Upper lobe of right lung (tissue), 1 donor: Measurements from ENCODE around the gene SYT12. TPM values are rescaled to one million over a fixed set of nuclear protein-coding genes. Genes with fewer than 3 reads are reported as not detected.

Experiments used
- ATAC-seq: fragments of 200-7000 bp; cut with Tn5 transposase; one replicate; pipeline ENCODE4 v1.9.1; 2020; ENCODE audit warnings: mild to moderate bottlenecking, moderate library complexity
- DNase-seq: peaks from one replicate; pipeline ENCODE4 v3.0.0-alpha.2; 2020
- H3K27ac ChIP-seq: fragments of 200-600 bp; one replicate; pipeline ENCODE4 v1.8.0; 2022
- H3K27me3 ChIP-seq: fragments of 200-600 bp; one replicate; pipeline ENCODE4 v1.8.0; 2022; ENCODE audit warnings: mild to moderate bottlenecking
- H3K36me3 ChIP-seq: fragments of 200-600 bp; one replicate; pipeline ENCODE4 v1.8.0; 2022
- H3K4me1 ChIP-seq: fragments of 200-600 bp; one replicate; pipeline ENCODE4 v1.8.0; 2022
- H3K4me3 ChIP-seq: fragments of 200-600 bp; one replicate; pipeline ENCODE4 v1.8.0; 2022; ENCODE audit warnings: mild to moderate bottlenecking
- H3K9me3 ChIP-seq: fragments of 200-600 bp; one replicate; pipeline ENCODE4 v1.8.0; 2022
- intact Hi-C: fragments of 100-400 bp; cut with DNase I; formaldehyde crosslinking; loops from one replicate; pipeline ENCODE4 v1.11.0; 2022
- microRNA-seq: library from miRNA; unstranded; fragments of <30 nt; microRNA quantifications from one replicate; pipeline ENCODE4 v1.2.0, GENCODE V29; 2020; ENCODE audit warnings: borderline microRNAs expressed
- total RNA-seq: library from RNA; stranded (reverse); fragmentation: NEBNext Ultra II Directional; extraction: Animal tissue kit (Norgen Biotek cat#: 25700); gene quantifications from one replicate; pipeline ENCODE4 v1.2.1, GENCODE V29; 2021
- TF ChIP-seq, protein P1 (sequence below): fragments of 200-600 bp; IDR thresholded peaks from one replicate; pipeline ENCODE4 v1.8.0; 2022; ENCODE audit warnings: antibody characterized with exemption
- donor health status: DM: no; HTN: yes; CAD: no; lungs with severe emphysema.

The SYT12 gene
- total RNA-seq, 1 donor from 2014 or later: not detected

DNA sequence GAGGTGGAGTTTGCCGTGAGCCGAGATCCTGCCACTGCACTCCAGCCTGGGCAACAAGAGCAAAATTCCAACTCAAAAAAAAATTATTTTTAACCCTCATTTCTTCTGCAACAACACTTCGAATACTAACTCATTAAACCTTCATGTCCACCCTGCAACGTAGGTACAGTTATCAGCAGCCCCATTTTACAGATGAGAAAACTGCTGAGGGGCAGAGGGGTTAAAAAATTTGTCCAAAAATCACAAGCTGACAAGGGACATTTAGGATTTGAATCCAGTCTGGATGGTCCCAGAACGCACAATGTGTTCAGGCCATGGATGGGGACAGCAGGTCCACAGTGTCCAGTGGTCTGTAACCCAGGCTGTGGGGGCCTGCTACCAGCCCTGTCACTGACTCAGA lies 62.7 kb downstream of the SYT12 start:
- H3K27me3 ChIP-seq: no peaks in the 10 kb centered on the region
- no peaks in the 10 kb centered on the region for H3K9me3 ChIP-seq
- TF ChIP-seq, protein P1, sequence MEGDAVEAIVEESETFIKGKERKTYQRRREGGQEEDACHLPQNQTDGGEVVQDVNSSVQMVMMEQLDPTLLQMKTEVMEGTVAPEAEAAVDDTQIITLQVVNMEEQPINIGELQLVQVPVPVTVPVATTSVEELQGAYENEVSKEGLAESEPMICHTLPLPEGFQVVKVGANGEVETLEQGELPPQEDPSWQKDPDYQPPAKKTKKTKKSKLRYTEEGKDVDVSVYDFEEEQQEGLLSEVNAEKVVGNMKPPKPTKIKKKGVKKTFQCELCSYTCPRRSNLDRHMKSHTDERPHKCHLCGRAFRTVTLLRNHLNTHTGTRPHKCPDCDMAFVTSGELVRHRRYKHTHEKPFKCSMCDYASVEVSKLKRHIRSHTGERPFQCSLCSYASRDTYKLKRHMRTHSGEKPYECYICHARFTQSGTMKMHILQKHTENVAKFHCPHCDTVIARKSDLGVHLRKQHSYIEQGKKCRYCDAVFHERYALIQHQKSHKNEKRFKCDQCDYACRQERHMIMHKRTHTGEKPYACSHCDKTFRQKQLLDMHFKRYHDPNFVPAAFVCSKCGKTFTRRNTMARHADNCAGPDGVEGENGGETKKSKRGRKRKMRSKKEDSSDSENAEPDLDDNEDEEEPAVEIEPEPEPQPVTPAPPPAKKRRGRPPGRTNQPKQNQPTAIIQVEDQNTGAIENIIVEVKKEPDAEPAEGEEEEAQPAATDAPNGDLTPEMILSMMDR: no peak
- ATAC-seq: no peak
- no peak for DNase-seq
- no peak overlapping the region for H3K27ac ChIP-seq
- intact Hi-C loops: no loop called here
- H3K36me3 ChIP-seq: no peaks in the 10 kb centered on the region
- peaks cover 8% of the 10 kb centered on the region for H3K4me1 ChIP-seq
- H3K4me3 ChIP-seq: no peak overlapping the region

DNA sequence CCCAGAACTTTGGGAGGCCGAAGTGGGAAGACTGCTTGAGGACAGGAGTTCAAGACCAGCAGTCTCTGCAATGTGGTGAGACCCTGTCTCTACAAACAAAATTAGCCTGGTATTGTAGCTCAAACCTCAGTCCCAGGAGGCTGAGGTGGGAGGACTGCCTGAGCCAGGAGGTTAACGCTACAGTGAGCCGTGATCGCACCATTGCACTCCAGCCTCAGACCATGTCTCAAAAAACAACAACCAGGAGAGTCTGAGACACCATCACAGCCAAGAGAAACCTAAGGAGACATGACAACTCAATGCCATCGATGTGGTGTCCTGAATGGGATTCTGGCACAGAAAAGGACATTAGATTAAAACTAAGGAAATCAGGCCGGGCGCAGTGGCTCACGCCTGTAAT lies 67.8 kb downstream of the SYT12 start:
- TF ChIP-seq, protein P1: no peak
- ATAC-seq: no peak
- Histone ChIP-seq H3K4me1 (no peaks in the 10 kb centered on the region), H3K27ac (no peak overlapping the region), H3K9me3 (no peaks in the 10 kb centered on the region), H3K36me3 (no peaks in the 10 kb centered on the region), H3K4me3 (no peak overlapping the region), H3K27me3 (no peaks in the 10 kb centered on the region)
- intact Hi-C loops: no loop called here
- DNase-seq: no peak

DNA sequence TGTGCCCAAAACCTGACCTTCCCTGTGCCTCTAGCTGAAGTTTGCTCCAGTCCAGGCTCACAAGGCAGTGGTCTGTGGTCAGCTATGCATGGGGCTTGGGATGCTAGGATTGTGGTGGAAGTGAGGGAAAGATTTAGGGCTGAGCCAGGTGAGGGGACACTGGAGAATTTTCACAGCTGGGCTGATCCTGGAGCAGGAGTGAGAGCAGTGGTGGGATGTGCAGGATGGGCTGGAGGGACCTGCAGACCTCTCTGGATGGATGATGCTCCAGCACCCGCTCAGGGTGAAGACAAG lies 72.2 kb downstream of the SYT12 start:
- TF ChIP-seq, protein P1: no peak
- Histone ChIP-seq H3K27ac (no peak overlapping the region), H3K36me3 (no peaks in the 10 kb centered on the region), H3K4me3 (no peak overlapping the region), H3K27me3 (no peaks in the 10 kb centered on the region), H3K4me1 (no peaks in the 10 kb centered on the region), H3K9me3 (no peaks in the 10 kb centered on the region)
- ATAC-seq (peak; percentile 14), DNase-seq (no peak)
- intact Hi-C loops: no loop called here

DNA sequence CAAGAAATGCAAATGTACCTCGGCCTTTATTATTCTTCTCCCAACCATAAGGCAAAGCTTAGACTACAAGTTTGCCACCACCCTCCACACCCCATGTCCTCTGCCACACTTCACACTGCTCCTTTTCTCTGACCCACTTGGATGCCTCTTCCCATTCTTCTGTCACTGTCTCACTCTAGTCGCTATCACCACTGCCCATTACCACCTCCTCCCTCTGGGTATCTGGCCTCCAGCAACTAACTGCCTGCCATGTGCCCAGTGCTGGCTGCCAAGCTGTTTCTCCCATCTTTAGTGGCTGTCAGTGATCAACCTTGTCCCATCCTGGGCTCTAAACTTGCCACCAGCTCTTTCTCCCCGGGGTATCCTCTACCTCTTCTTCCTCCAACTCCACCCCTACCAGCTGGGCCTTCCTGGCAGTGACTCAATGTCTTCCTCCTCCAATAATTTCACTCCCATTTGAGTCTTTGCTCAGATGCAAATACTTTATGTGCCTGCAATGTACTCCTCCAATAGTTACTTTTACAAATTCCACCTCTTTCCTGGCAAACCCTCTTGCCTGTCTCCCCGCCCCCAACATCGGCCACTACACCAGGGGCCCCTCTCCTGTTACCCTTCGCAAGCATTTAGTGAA lies 76.0 kb downstream of the SYT12 start:
- Histone ChIP-seq H3K27me3 (no peaks in the 10 kb centered on the region), H3K36me3 (no peaks in the 10 kb centered on the region), H3K4me3 (no peak overlapping the region), H3K27ac (no peak overlapping the region), H3K9me3 (no peaks in the 10 kb centered on the region), H3K4me1 (no peaks in the 10 kb centered on the region)
- ATAC-seq: no peak
- intact Hi-C loops: no loop called here
- TF ChIP-seq, protein P1: no peak
- DNase-seq: no peak

DNA sequence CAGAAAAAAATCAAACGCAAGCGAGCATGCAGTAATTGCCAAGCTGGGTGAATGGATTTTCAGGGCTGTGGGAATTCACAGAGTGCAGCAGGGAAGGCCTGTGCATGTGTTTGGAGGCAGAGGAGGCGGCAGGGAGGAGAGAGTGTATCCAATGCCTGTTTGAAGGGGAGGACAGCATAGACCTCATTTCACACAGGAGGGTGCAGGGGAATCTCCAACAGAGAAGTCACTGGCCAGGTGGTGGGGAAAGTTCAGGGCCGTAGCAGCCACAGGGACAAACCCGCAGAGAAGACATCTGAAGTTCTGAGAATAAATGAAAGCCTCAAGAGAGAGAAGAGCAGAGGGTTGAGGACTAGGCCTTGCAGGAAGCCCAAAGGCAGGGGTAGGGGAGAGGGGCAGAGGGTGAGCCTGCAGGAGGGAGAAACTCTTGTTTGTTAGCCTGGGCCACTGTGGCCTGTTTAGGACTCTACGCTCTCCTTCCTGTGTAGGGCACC lies 76.9 kb downstream of the SYT12 start:
- intact Hi-C loops: no loop called here
- DNase-seq: no peak
- no peak for ATAC-seq
- H3K27me3 ChIP-seq: no peaks in the 10 kb centered on the region
- TF ChIP-seq, protein P1: no peak
- H3K9me3 ChIP-seq: no peaks in the 10 kb centered on the region
- H3K4me1 ChIP-seq: no peaks in the 10 kb centered on the region
- no peaks in the 10 kb centered on the region for H3K36me3 ChIP-seq
- no peak overlapping the region for H3K27ac ChIP-seq
- no peak overlapping the region for H3K4me3 ChIP-seq

Small RNAs within 50 kb of the gene (microRNA-seq; reads per million reads assigned to microRNA genes)
- gene MIR6860: not detected

Other genes with a start within 250 kb of the SYT12 start
- gene RCE1, start 179.7 kb upstream of the SYT12 start, total RNA-seq: 18.4 TPM
- gene LRFN4, start 166.1 kb upstream of the SYT12 start, total RNA-seq: 14.0 TPM
- gene PC, start 64.8 kb upstream of the SYT12 start, total RNA-seq: 12.7 TPM
- not detected for gene C11orf86, start 47.8 kb upstream of the SYT12 start, total RNA-seq
- 16.7 TPM for gene RHOD, start 33.7 kb downstream of the SYT12 start, total RNA-seq
- gene KDM2A, start 96.1 kb downstream of the SYT12 start, total RNA-seq: 79.5 TPM
- gene GRK2, start 243.3 kb downstream of the SYT12 start, total RNA-seq: 98.4 TPM